ENCODE measurements around the gene GUCA2B. TPM values are rescaled to one million over a fixed set of nuclear protein-coding genes. Genes with fewer than 3 reads are reported as not detected.

GUCA2B gene
- total RNA-seq, 1 donor from 2014 or later = not detected

DNA sequence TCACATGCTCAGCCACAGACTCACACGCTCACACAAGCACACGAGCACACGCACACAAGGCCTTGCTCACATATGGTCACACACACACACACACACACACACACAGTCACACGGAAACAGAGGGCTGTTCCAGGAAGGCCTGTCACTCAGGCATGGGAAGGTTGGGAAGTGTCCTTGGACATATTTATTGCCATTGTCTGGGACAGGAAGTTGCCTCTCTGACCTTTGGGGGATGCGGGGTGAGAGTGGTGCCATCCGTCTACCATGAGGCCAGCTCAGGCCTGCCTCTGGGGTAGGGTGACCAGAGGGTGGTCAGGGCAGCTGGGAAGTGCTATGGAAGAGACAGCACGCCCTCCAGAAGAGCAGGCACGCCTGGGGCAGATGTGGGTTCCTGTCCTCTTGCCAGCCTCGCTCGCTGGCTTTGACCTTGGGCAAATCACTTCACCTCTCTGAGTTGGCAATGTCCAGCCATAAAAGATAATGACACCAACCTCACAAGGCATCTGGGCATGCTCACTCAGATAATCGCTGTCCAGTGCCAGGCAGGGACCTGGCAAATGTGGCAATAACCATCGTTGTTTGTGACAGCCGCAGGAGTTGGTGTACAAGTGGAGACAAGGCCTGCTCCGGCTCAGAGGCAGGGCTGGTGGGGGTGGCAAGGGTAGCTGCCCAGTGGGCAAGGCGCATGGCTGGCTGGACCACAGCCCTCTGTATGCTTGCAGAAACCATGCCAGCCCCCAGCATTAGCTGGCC lies 19.3 kb downstream of the GUCA2B start:
- no peak for DNase-seq (ENCODE audit: low read depth, low spot score)
- no peaks in the 10 kb centered on the region for H3K27me3 Mint-ChIP-seq (ENCODE audit: low read depth)
- no peaks in the 10 kb centered on the region for H3K9me3 Mint-ChIP-seq
- H3K4me1 Mint-ChIP-seq = peaks cover 21% of the 10 kb centered on the region
- H3K36me3 Mint-ChIP-seq (ENCODE audit: low read depth) = no peaks in the 10 kb centered on the region
- TF ChIP-seq, protein P1, sequence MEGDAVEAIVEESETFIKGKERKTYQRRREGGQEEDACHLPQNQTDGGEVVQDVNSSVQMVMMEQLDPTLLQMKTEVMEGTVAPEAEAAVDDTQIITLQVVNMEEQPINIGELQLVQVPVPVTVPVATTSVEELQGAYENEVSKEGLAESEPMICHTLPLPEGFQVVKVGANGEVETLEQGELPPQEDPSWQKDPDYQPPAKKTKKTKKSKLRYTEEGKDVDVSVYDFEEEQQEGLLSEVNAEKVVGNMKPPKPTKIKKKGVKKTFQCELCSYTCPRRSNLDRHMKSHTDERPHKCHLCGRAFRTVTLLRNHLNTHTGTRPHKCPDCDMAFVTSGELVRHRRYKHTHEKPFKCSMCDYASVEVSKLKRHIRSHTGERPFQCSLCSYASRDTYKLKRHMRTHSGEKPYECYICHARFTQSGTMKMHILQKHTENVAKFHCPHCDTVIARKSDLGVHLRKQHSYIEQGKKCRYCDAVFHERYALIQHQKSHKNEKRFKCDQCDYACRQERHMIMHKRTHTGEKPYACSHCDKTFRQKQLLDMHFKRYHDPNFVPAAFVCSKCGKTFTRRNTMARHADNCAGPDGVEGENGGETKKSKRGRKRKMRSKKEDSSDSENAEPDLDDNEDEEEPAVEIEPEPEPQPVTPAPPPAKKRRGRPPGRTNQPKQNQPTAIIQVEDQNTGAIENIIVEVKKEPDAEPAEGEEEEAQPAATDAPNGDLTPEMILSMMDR (conservative IDR thresholded peaks at IDR 0.05) = no peak
- peak overlapping the region; percentile 51 for H3K4me3 Mint-ChIP-seq
- H3K27ac Mint-ChIP-seq (ENCODE audit: unreplicated experiment) = peak overlapping the region; percentile 87

DNA sequence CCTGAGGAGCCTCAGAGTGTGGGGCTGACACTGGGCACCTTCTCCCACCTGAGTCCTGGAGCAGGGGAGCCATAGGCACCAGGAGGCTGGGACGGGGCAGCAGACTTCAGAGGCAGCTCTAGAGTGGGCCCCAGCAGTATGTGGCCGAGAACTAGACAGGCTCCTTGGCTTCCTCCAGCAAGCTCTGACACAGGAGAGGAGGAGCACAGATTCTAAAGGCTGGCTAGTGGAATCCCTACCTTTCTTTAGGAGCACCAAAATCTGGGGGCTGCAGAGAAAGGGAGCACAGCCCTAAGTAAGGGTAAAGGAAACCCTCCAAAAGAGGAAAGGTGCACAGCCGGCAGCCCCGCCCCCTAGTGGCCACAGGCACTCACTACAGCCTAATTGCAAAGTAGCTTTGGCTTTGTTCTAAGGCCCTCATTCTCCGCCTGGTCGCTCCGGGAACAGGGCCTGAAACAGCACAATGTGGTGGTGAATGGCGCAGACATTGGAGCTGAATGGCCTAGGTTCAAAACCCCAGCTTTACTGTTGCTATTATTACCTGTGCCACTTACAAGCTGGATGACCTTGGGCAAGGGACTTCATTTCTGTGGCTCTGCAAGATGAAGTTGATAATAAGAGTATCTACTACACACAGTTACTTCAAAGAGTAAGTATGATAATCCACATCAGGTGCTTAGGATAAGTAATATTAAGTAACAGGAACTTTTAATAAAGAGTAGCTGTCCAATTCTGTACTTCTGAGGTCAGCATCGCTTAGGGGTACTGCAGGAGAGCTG lies 20.1 kb downstream of the GUCA2B start:
- H3K27ac Mint-ChIP-seq (ENCODE audit: unreplicated experiment) = no peak overlapping the region

DNA sequence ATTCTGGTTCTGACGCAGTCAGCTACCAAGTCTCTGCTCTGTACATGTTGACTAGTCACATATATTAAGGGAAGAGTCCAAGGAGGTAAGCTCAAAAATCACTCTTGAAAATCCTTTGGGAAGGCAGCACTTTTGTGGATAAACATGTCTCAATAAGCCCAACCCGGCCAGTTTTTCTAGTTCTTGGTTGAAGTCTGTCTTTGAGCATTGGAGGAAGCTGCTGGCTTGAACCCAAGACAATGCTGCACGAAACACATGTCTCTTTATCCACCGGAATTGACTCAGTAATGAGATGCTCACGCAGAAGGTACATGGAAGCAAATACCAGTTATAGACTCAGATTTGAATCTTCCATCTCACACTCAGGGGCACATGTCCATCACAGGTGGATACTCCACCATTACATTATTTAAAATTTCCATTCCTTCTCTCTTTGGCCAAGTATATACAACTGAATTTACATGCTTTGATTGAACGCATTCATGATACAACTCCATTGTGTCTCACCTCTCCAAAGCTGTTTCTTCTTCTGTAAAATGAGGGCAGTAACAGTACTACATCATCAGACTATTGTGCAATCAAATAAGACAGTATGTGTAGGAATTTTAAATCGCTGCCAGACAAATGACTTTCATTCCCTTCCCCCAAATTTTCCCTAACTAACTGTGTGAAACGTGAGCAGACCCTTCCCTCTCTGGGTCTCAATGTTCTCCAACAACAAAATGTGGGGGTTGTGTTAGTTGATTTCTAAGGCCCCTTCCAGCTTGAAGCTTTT lies 20.9 kb downstream of the GUCA2B start:
- peak overlapping the region; percentile 6 for H3K27ac Mint-ChIP-seq (ENCODE audit: unreplicated experiment)
- TF ChIP-seq, protein P1 (conservative IDR thresholded peaks at IDR 0.05) = no peak
- no peaks in the 10 kb centered on the region for H3K27me3 Mint-ChIP-seq (ENCODE audit: low read depth)
- no peak for DNase-seq (ENCODE audit: low read depth, low spot score)
- H3K9me3 Mint-ChIP-seq = no peaks in the 10 kb centered on the region
- H3K4me1 Mint-ChIP-seq = peaks cover 23% of the 10 kb centered on the region
- H3K36me3 Mint-ChIP-seq (ENCODE audit: low read depth) = no peaks in the 10 kb centered on the region
- H3K4me3 Mint-ChIP-seq = no peak overlapping the region

More for the DNA sequence above, 20.1 kb downstream of the GUCA2B start:
- DNase-seq (ENCODE audit: low read depth, low spot score) = peak; percentile 79
- Mint-ChIP-seq H3K9me3 (no peaks in the 10 kb centered on the region), H3K36me3 (ENCODE audit: low read depth) (no peaks in the 10 kb centered on the region), H3K4me3 (no peak overlapping the region), H3K27me3 (ENCODE audit: low read depth) (no peaks in the 10 kb centered on the region), H3K4me1 (peaks cover 23% of the 10 kb centered on the region)
- TF ChIP-seq, protein P1 (conservative IDR thresholded peaks at IDR 0.05) = peak; percentile 97

DNA sequence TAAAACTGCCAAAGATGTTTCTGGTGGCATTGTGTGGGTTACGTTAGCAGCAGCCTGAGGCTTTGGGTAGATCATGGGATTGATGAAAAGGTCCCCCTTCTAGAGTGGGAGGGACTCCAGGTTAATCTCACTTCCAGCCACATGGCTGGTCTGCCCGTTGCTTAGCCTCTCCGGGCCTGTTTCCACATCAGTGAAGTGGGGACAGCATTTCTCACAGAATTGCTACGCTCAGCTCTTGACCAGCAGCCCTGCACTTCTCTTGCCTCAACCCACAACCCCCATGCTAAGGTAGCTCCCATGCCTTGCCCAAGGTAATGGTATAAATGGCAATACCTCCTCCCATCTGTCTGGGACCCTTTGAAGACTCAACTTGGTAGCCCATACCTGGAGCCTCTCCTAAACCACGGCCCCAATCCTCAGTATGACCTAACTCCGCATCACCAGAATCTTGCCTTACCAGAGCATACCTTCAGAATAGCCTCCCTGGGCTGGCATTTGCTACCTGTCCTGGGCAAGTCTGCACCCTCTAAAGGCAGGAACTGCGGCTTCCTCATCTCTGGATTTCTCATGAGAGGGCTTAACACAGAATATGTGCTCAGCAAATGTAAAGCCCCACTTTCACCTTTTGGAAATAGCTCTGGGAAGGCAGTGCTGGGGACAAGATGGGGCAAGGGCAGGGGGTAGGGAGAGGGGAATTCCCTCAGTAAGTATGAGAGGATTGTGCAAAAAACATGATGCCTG lies 22.3 kb downstream of the GUCA2B start:
- TF ChIP-seq, protein P1 (conservative IDR thresholded peaks at IDR 0.05) = no peak
- Mint-ChIP-seq H3K4me3 (no peak overlapping the region), H3K4me1 (peaks cover 23% of the 10 kb centered on the region)

More for the DNA sequence above, 22.3 kb downstream of the GUCA2B start:
- no peaks in the 10 kb centered on the region for H3K27me3 Mint-ChIP-seq (ENCODE audit: low read depth)
- H3K27ac Mint-ChIP-seq (ENCODE audit: unreplicated experiment) = no peak overlapping the region
- no peak for DNase-seq (ENCODE audit: low read depth, low spot score)
- no peaks in the 10 kb centered on the region for H3K36me3 Mint-ChIP-seq (ENCODE audit: low read depth)
- no peaks in the 10 kb centered on the region for H3K9me3 Mint-ChIP-seq
